Activated T-cell treated with anti-CD3 and anti-CD28 coated beads for 4 hours (primary cell): ENCODE measurements around the gene LTBP1.
"Not testable (repeated sequence)": the region's sequence is repeated elsewhere in the genome, so short reads cannot be mapped to it uniquely, and the experiment has no call there.

ENCODE experiments used
- DNase-seq: peaks from one replicate; pipeline ENCODE4 v3.0.0-alpha.2; 2020

The LTBP1 gene

DNA sequence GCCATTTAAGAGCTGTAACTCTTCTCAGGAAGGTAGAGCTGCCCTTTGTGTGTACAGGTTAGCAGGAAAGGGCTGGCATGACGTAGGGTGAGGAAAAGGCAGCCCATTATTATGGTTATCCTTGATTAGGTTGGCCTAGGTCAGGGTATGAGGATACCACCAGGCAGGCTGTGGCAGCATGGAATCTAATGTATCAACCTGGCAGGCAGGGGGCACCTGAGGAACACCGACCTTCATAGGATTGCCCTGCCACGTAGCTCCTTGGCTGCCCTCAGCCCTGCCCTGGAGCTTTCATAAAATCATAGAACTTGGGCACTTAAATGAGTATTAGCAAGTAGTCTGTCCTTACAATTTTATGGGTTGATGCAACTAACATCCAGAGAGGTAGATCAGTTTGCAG, 261.6 kb downstream of the LTBP1 start:
- no peak for DNase-seq

DNA sequence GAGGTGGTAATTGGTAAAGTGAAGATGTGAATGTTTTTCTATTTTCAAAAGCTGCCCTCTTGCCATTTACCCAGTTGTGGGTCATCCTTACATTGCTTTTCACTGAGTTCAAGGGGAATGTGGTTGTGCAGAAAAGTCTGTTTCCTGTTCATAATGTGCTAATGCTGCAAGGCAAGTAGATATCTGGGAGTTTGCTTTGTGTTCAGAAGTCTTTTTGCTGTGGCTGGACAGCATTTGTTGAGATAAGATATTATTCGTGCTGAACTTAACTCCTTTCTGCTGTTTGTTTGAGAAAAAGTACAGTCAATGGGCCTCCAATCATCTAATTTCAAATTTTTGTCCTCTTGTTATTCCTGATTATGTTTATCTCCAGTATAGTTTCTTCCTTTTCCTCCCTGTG, 263.2 kb downstream of the LTBP1 start:
- DNase-seq = no peak

- DNase-seq = no peak
Measured at GRCh38 chr2:33210626-33211025, 263.9 kb downstream of the LTBP1 start.

DNA sequence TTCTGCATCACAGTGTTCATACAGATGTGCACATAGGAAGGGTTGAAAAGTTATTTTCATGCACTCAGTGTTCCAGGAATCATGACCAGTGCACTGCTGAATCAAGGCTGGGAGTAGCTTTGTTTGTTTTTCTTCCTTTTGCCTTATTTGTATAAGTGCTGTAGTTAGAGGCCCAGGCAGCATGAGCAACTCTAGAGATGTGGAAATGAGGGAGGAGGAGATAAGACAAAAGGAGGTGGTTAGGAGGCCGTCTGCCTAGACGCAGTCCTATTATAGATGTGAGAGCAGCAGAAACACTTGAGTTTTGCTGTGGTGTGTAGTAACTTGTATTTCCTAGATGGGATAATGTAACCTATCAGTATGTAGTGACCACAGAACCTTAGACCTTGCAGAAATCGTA, 265.4 kb downstream of the LTBP1 start:
- no peak for DNase-seq

GRCh38 chr2:33213244-33213643, 266.5 kb downstream of the LTBP1 start:
- no peak for DNase-seq

- DNase-seq = no peak
Measured at GRCh38 chr2:33213648-33214047, 266.9 kb downstream of the LTBP1 start.

DNA sequence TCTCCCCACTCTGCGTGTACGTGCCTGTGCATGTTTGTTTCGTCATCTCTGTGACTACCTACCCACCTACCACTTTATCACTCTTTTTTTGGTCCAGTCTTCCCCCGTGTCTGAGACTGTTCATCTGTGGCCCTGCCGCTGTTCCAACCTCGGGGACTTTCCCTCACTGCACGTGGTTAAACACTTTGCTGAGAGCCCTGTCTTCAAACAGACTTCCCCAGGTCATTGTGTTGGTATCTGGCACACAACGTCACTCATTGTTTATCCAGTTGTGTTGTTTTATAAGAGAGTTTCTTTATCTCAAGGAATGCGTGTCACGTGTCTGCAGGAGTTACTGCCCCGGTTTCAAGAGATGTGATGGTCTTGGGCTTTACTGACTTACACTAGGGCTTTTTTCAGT, 267.7 kb downstream of the LTBP1 start:
- DNase-seq = no peak

DNA sequence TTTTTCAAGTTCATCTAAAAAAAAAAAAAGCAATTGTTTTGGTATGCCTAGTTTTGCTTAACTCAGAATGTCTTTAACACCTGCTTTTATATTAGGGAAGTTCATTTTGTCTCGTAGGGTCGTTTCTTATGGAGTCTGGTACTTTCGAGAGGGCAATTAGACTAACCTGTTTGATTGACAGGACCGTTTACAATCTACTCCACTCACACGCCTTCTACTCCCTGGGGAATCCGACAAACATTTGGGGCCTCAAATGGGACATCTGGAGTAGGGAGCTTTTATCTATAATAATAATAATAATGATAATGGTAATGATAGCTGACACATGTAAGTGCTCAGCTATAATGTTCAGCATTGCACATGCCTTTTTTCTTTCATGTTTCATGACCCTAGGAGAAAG, 268.1 kb downstream of the LTBP1 start:
- no peak for DNase-seq

DNA sequence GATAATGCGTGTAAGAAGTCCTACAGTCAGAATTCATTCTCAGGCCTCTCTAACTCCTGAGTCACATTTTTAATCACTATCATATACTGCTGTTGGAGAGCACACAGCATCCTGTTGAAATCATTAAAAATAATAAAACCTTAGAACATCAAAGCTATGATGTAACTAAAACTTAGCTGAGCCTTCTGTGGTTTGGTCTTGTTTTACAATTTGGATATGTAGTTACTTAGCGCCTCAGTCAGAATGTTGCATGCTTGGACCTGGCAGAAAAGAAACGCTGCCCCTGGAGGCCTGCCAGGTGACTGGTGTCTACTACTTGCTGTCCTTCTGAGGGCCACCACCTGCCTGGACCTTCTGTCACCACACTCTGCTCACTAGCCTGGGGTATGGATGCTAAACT, 268.5 kb downstream of the LTBP1 start:
- DNase-seq = no peak

DNA sequence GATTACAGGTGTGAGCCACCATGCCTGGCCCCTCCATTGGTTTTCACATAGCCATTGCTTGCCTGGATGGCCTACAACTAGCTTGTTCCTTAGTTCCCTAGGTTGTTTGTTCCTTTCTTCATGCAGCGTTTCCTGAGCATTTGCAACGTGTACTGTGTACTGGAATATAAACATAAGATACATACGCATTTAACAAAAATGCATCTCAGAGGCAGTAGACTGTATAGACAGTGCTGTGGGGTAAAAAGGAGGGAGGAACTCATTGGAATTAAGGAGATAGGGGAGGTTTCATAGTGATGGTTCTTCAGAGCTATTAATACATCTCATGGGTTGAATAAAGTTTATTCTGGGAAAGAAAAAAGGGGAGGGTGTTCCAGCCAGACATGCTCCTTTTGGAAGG, 269.2 kb downstream of the LTBP1 start:
- DNase-seq = no peak

GRCh38 chr2:33216508-33217182, 269.9 kb downstream of the LTBP1 start:
- DNase-seq = no peak

- no peak for DNase-seq
Measured at GRCh38 chr2:33217406-33217805, 270.7 kb downstream of the LTBP1 start.

GRCh38 chr2:33219114-33219513, 272.4 kb downstream of the LTBP1 start:
- no peak for DNase-seq

DNA sequence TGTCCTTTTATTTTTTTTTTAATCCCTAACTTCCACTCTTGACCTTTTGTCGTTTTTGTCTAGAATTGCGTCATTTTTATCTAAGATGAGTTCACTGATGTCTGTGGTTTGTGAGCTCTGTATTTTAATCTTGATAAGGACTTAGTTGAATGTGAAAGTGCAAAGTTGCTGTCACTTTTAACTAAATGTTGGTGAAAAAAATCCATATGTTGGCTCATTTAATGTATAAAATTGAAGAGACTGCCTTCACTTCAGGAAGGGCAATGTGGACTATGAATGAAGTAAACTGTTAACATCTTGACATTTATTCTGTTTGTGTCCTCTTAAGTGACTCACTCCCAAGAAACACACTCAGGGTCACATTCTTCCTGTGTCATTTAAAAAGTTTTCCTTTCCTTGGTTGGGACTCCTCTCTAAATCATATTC, 273.1 kb downstream of the LTBP1 start:
- DNase-seq = no peak

DNA sequence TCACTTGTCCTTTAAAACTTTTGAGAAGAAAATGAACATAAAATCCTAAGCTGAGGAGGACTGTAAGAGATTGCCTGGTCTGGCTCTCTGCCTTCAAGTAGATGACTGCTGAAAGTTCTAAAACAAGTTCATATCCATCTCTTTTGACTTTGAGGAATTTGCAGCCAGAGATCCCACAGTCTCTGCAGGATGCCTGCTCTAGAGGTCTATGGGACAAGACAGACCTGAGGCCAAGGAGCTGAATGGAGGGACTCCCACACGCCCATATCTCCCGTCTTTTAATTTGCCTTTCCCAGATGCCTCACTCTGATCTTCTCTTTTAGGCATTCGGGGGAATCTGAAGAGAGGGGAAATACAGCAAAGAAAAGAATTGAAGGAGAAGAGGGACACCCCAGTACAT, 273.8 kb downstream of the LTBP1 start:
- no peak for DNase-seq

DNA sequence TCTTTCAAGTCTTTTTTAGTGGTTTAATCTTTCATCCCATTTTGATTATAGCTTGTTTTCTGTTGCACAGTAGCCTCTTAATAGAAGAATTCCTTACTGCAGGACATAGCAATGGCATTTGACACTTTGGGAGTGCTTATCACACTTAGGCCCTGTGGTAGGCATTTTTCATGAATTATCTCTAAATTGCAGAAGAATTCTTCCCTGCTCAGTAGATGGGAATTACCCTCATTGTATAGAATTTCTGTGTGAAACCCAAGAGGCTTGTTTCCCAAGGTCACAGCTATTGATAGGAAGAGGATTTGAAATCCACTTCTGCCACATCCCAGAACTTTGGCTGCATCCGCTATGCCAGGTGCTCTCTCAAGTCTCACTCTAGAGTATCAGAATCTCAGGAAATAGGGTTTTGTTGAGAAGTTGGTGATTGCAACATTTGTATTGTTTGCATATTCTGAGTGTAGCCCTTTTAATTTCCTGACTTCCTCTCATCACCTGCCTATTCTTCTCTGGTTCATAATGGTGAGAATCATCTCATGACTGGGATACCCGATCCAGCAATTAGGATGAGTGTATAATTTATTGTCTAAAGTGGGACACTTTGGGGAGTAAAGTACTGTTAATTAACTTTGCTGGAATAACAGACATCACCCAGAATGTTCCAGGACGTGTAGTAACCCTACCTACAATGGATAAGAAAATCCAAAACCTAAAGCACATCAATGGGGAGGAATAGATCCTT, 274.5 kb downstream of the LTBP1 start:
- DNase-seq = no peak

- DNase-seq = no peak
Measured at GRCh38 chr2:33222309-33222708, 275.6 kb downstream of the LTBP1 start.

DNA sequence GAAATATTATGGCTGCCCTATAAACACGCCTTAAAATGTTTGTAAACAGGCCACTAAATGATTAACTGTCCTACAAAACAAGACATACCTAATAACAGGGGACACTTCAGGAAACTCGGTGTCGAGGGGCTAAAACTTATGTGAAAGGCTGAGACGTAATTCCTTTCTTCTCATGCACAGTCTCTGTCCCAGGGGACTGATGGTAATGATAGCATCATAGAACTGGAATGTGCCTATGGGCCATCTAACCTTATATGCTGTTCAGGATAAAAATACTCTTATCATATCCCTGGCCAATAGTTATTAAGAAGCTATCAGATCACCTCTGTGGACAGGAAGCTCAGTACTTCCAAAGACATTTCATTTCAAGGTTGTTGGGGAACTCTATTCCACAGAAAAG, 277.1 kb downstream of the LTBP1 start:
- DNase-seq = no peak

- DNase-seq = no peak
Measured at GRCh38 chr2:33225350-33225749, 278.6 kb downstream of the LTBP1 start.

DNA sequence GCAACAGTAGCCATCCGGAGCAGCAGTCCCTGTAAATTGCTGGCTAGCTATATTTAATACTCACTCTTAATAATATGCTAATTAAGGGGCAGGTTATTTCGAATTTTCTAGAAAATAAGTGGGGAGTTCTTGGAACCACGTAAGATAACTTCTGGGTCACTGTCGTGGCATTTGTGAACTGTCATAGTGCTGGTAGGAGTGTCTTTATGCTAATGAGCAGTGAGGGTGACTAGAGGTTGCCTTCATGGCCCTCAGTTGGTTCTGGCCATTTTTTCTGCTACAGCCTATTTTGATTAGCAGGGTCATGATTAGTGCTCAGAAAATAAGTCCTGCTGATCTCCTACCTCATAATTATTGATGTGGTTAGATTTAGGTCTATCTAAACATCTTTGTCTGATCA, 279.8 kb downstream of the LTBP1 start:
- DNase-seq = no peak

DNA sequence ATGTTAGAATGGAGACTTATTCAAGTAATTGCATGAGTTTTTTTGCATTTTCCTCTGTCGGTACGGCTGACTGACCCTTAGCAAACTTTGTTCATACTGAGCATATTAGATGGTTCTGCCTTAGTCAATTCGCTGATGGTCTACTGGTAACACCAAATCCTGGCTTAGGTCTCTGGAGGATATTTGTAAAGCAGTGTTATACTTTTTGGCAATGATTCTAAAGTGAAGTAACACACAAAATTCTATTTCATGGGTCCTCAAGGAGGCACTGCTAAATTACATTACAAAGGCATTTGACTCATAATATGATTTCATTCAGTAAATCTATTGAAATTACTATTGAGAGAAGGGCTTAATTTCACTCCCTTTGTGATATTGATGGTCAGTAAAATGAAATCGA, 282.9 kb downstream of the LTBP1 start:
- no peak for DNase-seq

DNA sequence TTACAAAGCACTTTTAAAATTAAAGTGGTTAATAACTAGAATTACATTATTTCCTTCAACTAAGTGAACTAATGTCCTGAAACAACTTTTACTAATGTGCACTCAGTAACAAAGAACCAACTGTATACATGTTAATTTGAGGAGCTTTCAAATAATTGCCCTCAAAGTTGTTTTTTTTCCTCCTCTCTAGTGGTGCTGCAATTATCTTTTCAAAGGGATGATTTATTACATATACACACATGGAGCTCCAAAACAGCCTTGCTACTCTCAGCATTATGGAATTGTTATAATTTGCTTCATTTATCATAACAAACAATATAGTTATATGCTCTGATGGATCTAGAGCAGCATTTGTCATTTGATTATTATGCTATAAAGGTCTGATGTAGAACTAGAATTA, 283.4 kb downstream of the LTBP1 start:
- DNase-seq = no peak

DNA sequence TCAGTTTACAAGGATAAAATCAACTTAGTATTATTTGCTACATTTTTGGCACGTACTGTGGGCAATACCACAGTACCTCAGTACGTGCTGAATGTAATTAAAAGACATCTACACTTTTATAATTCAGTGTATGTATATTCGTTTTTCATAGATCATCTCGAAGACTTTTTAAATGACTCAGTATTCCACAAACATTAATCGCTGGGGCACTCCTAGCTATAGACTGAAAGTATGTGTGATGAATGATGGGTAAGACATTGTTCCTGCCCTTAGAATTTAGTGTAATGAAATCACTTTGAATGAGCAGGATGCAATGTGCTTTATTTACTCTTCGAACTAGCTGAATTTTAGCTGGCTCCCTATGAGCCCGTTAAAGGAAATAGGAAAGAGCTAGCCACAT, 284.1 kb downstream of the LTBP1 start:
- DNase-seq = no peak

DNA sequence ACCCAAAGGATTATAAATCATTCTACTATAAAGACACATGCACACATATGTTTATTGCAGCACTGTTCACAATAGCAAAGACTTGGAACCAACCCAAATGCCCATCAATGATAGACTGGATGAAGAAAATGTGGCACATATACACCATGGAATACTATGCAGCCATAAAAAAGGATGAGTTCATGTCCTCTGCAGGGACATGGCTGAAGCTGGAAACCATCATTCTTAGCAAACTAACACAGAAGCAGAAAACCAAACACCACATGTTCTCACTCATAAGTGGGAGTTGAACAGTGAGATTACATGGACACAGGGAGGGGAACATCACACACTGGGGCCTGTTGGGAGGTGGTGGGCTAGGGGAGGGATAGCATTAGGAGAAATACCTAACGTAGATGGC, 288.8 kb downstream of the LTBP1 start:
- not testable (repeated sequence) for DNase-seq
